SK-N-SH (cell line): Measurements from ENCODE around the gene PIP4K2A.

Experiments
- NRF1 ChIP-seq: IDR thresholded peaks from 2 replicates; pipeline ENCODE4 v1.6.1; 2012; ENCODE audit warnings: low read depth, mild to moderate bottlenecking, low read length
- POLR2AphosphoS5 ChIP-seq: IDR thresholded peaks from 2 replicates; pipeline ENCODE4 v1.6.1; 2012; ENCODE audit warnings: low read depth, low read length
- TEAD4 ChIP-seq: IDR thresholded peaks from 2 replicates; pipeline ENCODE4 v1.4.0; 2012; ENCODE audit warnings: mild to moderate bottlenecking, borderline replicate concordance; ENCODE audit not compliant: insufficient read depth
- TF ChIP-seq, protein P1 (sequence below): fragments of 150-350 bp; IDR thresholded peaks from 2 replicates; pipeline ENCODE4 v1.6.1; 2017; ENCODE audit warnings: antibody characterized with exemption, low read length, low read depth, borderline replicate concordance
- TF ChIP-seq, protein P2 (sequence below): fragments of 200-600 bp; sonication (generic); IDR thresholded peaks from 2 replicates; pipeline ENCODE4 v1.6.1; 2017; ENCODE audit warnings: antibody characterized with exemption, mild to moderate bottlenecking, moderate library complexity
- TF ChIP-seq, protein P3 (sequence below): IDR thresholded peaks from 2 replicates; pipeline ENCODE4 v1.6.1; 2012; ENCODE audit warnings: mild to moderate bottlenecking, low read depth, low read length, moderate library complexity

DNA sequence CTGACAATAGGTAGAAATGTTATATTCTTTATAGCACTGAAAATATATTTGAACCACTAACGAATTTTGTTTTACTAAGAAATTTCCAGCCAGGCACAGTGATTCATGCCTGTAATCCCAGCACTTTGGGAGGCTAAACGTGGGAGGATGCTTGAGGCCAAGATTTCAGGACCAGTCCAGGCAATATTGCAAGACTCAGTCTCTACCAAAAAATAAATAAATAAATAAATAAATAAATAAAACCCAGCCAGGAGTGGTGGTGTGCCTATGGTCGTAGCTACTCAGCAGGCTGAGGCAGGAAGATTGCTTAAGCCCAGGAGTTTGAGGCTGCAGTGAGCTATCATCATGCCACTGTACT lies 39.8 kb downstream of the PIP4K2A start:
- TF ChIP-seq NRF1 (no peak), TEAD4 (no peak), POLR2AphosphoS5 (no peak)
- TF ChIP-seq, protein P1, sequence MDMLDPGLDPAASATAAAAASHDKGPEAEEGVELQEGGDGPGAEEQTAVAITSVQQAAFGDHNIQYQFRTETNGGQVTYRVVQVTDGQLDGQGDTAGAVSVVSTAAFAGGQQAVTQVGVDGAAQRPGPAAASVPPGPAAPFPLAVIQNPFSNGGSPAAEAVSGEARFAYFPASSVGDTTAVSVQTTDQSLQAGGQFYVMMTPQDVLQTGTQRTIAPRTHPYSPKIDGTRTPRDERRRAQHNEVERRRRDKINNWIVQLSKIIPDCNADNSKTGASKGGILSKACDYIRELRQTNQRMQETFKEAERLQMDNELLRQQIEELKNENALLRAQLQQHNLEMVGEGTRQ: no peak
- TF ChIP-seq, protein P2, sequence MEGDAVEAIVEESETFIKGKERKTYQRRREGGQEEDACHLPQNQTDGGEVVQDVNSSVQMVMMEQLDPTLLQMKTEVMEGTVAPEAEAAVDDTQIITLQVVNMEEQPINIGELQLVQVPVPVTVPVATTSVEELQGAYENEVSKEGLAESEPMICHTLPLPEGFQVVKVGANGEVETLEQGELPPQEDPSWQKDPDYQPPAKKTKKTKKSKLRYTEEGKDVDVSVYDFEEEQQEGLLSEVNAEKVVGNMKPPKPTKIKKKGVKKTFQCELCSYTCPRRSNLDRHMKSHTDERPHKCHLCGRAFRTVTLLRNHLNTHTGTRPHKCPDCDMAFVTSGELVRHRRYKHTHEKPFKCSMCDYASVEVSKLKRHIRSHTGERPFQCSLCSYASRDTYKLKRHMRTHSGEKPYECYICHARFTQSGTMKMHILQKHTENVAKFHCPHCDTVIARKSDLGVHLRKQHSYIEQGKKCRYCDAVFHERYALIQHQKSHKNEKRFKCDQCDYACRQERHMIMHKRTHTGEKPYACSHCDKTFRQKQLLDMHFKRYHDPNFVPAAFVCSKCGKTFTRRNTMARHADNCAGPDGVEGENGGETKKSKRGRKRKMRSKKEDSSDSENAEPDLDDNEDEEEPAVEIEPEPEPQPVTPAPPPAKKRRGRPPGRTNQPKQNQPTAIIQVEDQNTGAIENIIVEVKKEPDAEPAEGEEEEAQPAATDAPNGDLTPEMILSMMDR: no peak
- TF ChIP-seq, protein P3, sequence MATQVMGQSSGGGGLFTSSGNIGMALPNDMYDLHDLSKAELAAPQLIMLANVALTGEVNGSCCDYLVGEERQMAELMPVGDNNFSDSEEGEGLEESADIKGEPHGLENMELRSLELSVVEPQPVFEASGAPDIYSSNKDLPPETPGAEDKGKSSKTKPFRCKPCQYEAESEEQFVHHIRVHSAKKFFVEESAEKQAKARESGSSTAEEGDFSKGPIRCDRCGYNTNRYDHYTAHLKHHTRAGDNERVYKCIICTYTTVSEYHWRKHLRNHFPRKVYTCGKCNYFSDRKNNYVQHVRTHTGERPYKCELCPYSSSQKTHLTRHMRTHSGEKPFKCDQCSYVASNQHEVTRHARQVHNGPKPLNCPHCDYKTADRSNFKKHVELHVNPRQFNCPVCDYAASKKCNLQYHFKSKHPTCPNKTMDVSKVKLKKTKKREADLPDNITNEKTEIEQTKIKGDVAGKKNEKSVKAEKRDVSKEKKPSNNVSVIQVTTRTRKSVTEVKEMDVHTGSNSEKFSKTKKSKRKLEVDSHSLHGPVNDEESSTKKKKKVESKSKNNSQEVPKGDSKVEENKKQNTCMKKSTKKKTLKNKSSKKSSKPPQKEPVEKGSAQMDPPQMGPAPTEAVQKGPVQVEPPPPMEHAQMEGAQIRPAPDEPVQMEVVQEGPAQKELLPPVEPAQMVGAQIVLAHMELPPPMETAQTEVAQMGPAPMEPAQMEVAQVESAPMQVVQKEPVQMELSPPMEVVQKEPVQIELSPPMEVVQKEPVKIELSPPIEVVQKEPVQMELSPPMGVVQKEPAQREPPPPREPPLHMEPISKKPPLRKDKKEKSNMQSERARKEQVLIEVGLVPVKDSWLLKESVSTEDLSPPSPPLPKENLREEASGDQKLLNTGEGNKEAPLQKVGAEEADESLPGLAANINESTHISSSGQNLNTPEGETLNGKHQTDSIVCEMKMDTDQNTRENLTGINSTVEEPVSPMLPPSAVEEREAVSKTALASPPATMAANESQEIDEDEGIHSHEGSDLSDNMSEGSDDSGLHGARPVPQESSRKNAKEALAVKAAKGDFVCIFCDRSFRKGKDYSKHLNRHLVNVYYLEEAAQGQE: no peak
